Measurements from ENCODE around the gene HLCS.

Gene HLCS

GRCh38 chr21:36874665-36875064 lies 91.8 kb downstream of the HLCS start:
- no peak for DNase-seq

- no peak for DNase-seq
Observed at GRCh38 chr21:36873513-36873912, 93.0 kb downstream of the HLCS start.

GRCh38 chr21:36867291-36867905 lies 99.1 kb downstream of the HLCS start:
- DNase-seq: no peak

- no peak for DNase-seq
Observed at GRCh38 chr21:36866419-36866818, 100.0 kb downstream of the HLCS start.

GRCh38 chr21:36864974-36865373 lies 101.5 kb downstream of the HLCS start:
- no peak for DNase-seq

- DNase-seq: no peak
Observed at GRCh38 chr21:36863260-36863659, 103.2 kb downstream of the HLCS start.

- DNase-seq: no peak
Observed at GRCh38 chr21:36861595-36862323, 104.7 kb downstream of the HLCS start.

- no peak for DNase-seq
Observed at GRCh38 chr21:36860736-36861594, 105.5 kb downstream of the HLCS start.

GRCh38 chr21:36859744-36860501 lies 106.5 kb downstream of the HLCS start:
- DNase-seq: no peak

GRCh38 chr21:36858320-36858957 lies 108.0 kb downstream of the HLCS start:
- no peak for DNase-seq

GRCh38 chr21:36856643-36857042 lies 109.8 kb downstream of the HLCS start:
- DNase-seq: no peak

- DNase-seq: peak; percentile 44
Observed at GRCh38 chr21:36854391-36854790, 112.1 kb downstream of the HLCS start.

GRCh38 chr21:36852864-36853263 lies 113.6 kb downstream of the HLCS start:
- DNase-seq: no peak

- no peak for DNase-seq
Observed at GRCh38 chr21:36852293-36852692, 114.2 kb downstream of the HLCS start.

- DNase-seq: no peak
Observed at GRCh38 chr21:36851121-36851520, 115.3 kb downstream of the HLCS start.

- no peak for DNase-seq
Observed at GRCh38 chr21:36850372-36850771, 116.1 kb downstream of the HLCS start.

- no peak for DNase-seq
Observed at GRCh38 chr21:36849461-36850105, 116.9 kb downstream of the HLCS start.

- no peak for DNase-seq
Observed at GRCh38 chr21:36848730-36849274, 117.7 kb downstream of the HLCS start.

- DNase-seq: no peak
Observed at GRCh38 chr21:36847189-36847588, 119.3 kb downstream of the HLCS start.

- DNase-seq: no peak
Observed at GRCh38 chr21:36846631-36847030, 119.8 kb downstream of the HLCS start.

GRCh38 chr21:36845790-36846189 lies 120.7 kb downstream of the HLCS start:
- no peak for DNase-seq

- DNase-seq: no peak
Observed at GRCh38 chr21:36845070-36845469, 121.4 kb downstream of the HLCS start.

Data from NCI-H1105 (cell line).